Measurements from ENCODE around the gene C5orf47. TPM values are rescaled to one million over a fixed set of nuclear protein-coding genes. Genes with fewer than 3 reads are reported as not detected.

C5orf47 gene
- total RNA-seq, result 0.08 TPM
- long read RNA-seq, result 0 reads

GRCh38 chr5:173988554-173989431 lies at the start of gene C5orf47:
TSS of gene C5orf47 (plus strand) at chr5:173989170. CDS start at chr5:173989264, 94 bp downstream.
- no peak for DNase-seq
- no peaks in the 10 kb centered on the region for H3K9me3 ChIP-seq (replicated peaks)
- no peak within 1 kb of the TSS for H3K4me3 ChIP-seq
- no peak for TF ChIP-seq CTCF (IDR thresholded peaks at IDR 0.05; ENCODE audit: borderline replicate concordance)
- no peaks in the 10 kb centered on the region for H3K27me3 ChIP-seq (ENCODE audit: low read depth)
- no peak within 1 kb of the TSS for H3K27ac ChIP-seq (replicated peaks)
- no peaks in the 10 kb centered on the region for H3K36me3 ChIP-seq
- intact Hi-C loops (cut with micrococcal nuclease), result no loop called here
- no peaks in the 10 kb centered on the region for H3K4me1 ChIP-seq

- H3K4me1 ChIP-seq, result peaks cover 89% of the 10 kb centered on the region
- no peak overlapping the region for H3K27ac ChIP-seq (replicated peaks)
- no peak overlapping the region for H3K4me3 ChIP-seq
- DNase-seq, result no peak
- no peaks in the 10 kb centered on the region for H3K27me3 ChIP-seq (ENCODE audit: low read depth)
- peaks cover 6% of the 10 kb centered on the region for H3K36me3 ChIP-seq
- H3K9me3 ChIP-seq (replicated peaks), result no peaks in the 10 kb centered on the region
- intact Hi-C loops (cut with micrococcal nuclease), result no loop called here
- no peak for TF ChIP-seq CTCF (IDR thresholded peaks at IDR 0.05; ENCODE audit: borderline replicate concordance)
Measured at GRCh38 chr5:173940269-173940668, 48.7 kb upstream of the C5orf47 start.

GRCh38 chr5:173941102-173941501 lies 47.9 kb upstream of the C5orf47 start:
- Histone ChIP-seq H3K4me3 (no peak overlapping the region), H3K4me1 (peaks cover 81% of the 10 kb centered on the region), H3K9me3 (replicated peaks) (no peaks in the 10 kb centered on the region), H3K27me3 (ENCODE audit: low read depth) (no peaks in the 10 kb centered on the region), H3K36me3 (peaks cover 15% of the 10 kb centered on the region), H3K27ac (replicated peaks) (no peak overlapping the region)
- no peak for TF ChIP-seq CTCF (IDR thresholded peaks at IDR 0.05; ENCODE audit: borderline replicate concordance)
- DNase-seq, result no peak
- intact Hi-C loops (cut with micrococcal nuclease), result no loop called here

DNA sequence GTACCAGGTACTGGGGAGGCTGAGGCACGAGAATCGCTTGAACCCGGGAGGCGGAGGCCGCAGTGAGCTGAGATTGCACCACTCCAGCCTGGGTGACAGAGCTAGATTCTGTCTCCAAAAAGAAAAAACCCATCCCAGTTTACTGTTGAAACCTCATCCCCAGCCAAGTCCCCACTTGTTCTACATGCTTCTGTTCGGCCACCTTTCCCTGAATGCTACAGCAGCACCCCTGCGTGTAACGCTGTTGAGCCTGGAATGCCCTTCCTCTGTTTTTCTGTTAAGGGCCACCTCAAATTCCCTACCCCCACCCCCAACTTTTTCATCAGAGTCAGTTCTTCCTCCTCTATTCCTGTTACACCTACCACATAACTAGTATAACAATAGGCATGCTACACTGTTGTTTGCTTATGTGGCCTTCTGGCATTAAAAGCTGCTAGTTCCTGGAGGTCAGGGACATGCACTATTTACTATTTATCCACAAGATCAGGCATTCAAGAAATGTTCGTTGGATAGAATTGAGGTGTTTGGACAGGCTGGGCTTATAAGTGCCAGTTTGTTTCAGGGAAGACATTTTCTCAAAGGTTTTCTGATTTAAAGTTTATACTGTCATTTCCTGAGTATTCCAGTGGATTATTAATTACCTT lies 47.1 kb upstream of the C5orf47 start:
- Histone ChIP-seq H3K9me3 (replicated peaks) (no peaks in the 10 kb centered on the region), H3K36me3 (peaks cover 23% of the 10 kb centered on the region), H3K4me1 (peaks cover 73% of the 10 kb centered on the region), H3K27ac (replicated peaks) (peak overlapping the region; percentile 34), H3K4me3 (no peak overlapping the region), H3K27me3 (ENCODE audit: low read depth) (no peaks in the 10 kb centered on the region)
- DNase-seq, result no peak
- no peak for TF ChIP-seq CTCF (IDR thresholded peaks at IDR 0.05; ENCODE audit: borderline replicate concordance)
- intact Hi-C loops (cut with micrococcal nuclease), result no loop called here

DNA sequence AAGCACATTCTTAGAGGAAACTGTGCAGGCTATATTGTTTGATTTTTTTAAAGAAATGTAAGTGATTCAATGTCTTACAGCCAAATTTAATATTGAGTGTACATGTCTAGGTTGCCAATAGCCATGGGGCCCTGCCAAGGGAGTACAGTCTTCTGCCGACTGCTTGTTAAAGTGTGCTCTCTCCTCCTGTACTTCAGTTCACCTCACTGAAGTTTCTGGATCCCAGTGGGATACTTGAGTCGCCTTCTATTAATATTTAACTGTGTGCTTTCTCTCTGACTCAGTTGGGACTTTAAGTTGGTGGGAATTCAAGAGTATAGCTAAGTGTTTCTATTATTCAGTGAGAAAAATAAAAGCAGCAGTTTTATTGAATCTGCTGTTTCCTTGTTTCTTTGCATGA lies 44.5 kb upstream of the C5orf47 start:
- Histone ChIP-seq H3K27ac (replicated peaks) (peak overlapping the region; percentile 13), H3K4me3 (no peak overlapping the region), H3K27me3 (ENCODE audit: low read depth) (no peaks in the 10 kb centered on the region), H3K36me3 (peaks cover 49% of the 10 kb centered on the region), H3K4me1 (peaks cover 57% of the 10 kb centered on the region), H3K9me3 (replicated peaks) (no peaks in the 10 kb centered on the region)
- intact Hi-C loops (cut with micrococcal nuclease), result no loop called here
- no peak for TF ChIP-seq CTCF (IDR thresholded peaks at IDR 0.05; ENCODE audit: borderline replicate concordance)
- DNase-seq, result no peak
